RWPE2 (cell line): Measurements from ENCODE around the gene SLF1.
A peak's percentile ranks its signal among the peaks of the same experiment; 100 is the strongest.

Source experiments
- ATAC-seq: fragments of 200-7000 bp; cut with Tn5 transposase; 3 replicates; pipeline ENCODE4 v1.9.1; 2021; ENCODE audit warnings: low read depth
- DNase-seq: peaks from one replicate; pipeline ENCODE4 v3.0.0-alpha.2; 2020; ENCODE audit warnings: low spot score
- H3K27ac ChIP-seq: fragments of 450-650 bp; 2 replicates; pipeline ENCODE4 v1.5.1; 2017; ENCODE audit warnings: mild to moderate bottlenecking; ENCODE audit not compliant: poor library complexity, severe bottlenecking
- H3K27me3 ChIP-seq: fragments of 250-450 bp; sonication (Bioruptor Pico); 2 replicates; pipeline ENCODE4 v1.5.1; 2021; ENCODE audit warnings: mild to moderate bottlenecking, moderate library complexity; ENCODE audit not compliant: insufficient read depth, poor library complexity, severe bottlenecking
- H3K36me3 ChIP-seq: fragments of 250-450 bp; sonication (Bioruptor Pico); 2 replicates; pipeline ENCODE4 v1.5.1; 2020; ENCODE audit warnings: low read depth, mild to moderate bottlenecking, moderate library complexity
- H3K4me1 ChIP-seq: fragments of 250-450 bp; sonication (Bioruptor Pico); 2 replicates; pipeline ENCODE4 v1.5.1; 2021; ENCODE audit warnings: mild to moderate bottlenecking, moderate library complexity; ENCODE audit not compliant: insufficient read depth, poor library complexity, severe bottlenecking
- H3K4me3 ChIP-seq: fragments of 250-450 bp; sonication (Bioruptor Pico); 2 replicates; pipeline ENCODE4 v1.5.1; 2021; ENCODE audit warnings: mild to moderate bottlenecking, moderate library complexity; ENCODE audit not compliant: severe bottlenecking
- H3K9me3 ChIP-seq: fragments of 250-450 bp; sonication (Bioruptor Pico); 2 replicates; pipeline ENCODE4 v1.5.1; 2021; ENCODE audit warnings: mild to moderate bottlenecking, moderate library complexity; ENCODE audit not compliant: severe bottlenecking
- CTCF ChIP-seq: fragments of 450-650 bp; IDR thresholded peaks from one replicate; pipeline ENCODE4 v1.5.1; 2017; ENCODE audit warnings: mild to moderate bottlenecking, moderate library complexity; ENCODE audit not compliant: poor library complexity, severe bottlenecking

Gene SLF1

GRCh38 chr5:94709277-94709676, 90.8 kb downstream of the SLF1 start:
- H3K4me3 ChIP-seq = no peak overlapping the region
- H3K27me3 ChIP-seq = no peaks in the 10 kb centered on the region
- no peak for TF ChIP-seq CTCF
- no peaks in the 10 kb centered on the region for H3K4me1 ChIP-seq
- 0 out of 3 replicates have a peak, but pooled peaks have one; percentile 40 for ATAC-seq
- no peaks in the 10 kb centered on the region for H3K9me3 ChIP-seq
- peaks cover 28% of the 10 kb centered on the region for H3K36me3 ChIP-seq
- no peak overlapping the region for H3K27ac ChIP-seq
- DNase-seq = no peak

GRCh38 chr5:94711785-94712184, 93.3 kb downstream of the SLF1 start:
- Histone ChIP-seq H3K36me3 (peaks cover 29% of the 10 kb centered on the region), H3K27ac (no peak overlapping the region), H3K4me3 (no peak overlapping the region), H3K9me3 (no peaks in the 10 kb centered on the region), H3K4me1 (no peaks in the 10 kb centered on the region), H3K27me3 (no peaks in the 10 kb centered on the region)
- DNase-seq (no peak), ATAC-seq (no peak)
- TF ChIP-seq CTCF = no peak

- H3K4me1 ChIP-seq = no peaks in the 10 kb centered on the region
- no peak for TF ChIP-seq CTCF
- no peak for DNase-seq
- ATAC-seq = no peak; the same call in 2 of the 3 replicates
- no peaks in the 10 kb centered on the region for H3K27me3 ChIP-seq
- H3K9me3 ChIP-seq = no peaks in the 10 kb centered on the region
- peaks cover 12% of the 10 kb centered on the region; the same call in 1 of the 2 replicates for H3K36me3 ChIP-seq
- H3K27ac ChIP-seq = no peak overlapping the region
- H3K4me3 ChIP-seq = no peak overlapping the region
These were observed 97.3 kb downstream of the SLF1 start for GRCh38 chr5:94715768-94716167.

GRCh38 chr5:94725142-94725541, 106.7 kb downstream of the SLF1 start:
- ATAC-seq = no peak
- no peaks in the 10 kb centered on the region for H3K36me3 ChIP-seq

More at GRCh38 chr5:94725142-94725541, 106.7 kb downstream of the SLF1 start:
- no peaks in the 10 kb centered on the region for H3K9me3 ChIP-seq
- no peak overlapping the region for H3K4me3 ChIP-seq
- no peaks in the 10 kb centered on the region for H3K27me3 ChIP-seq
- H3K27ac ChIP-seq = no peak overlapping the region
- H3K4me1 ChIP-seq = no peaks in the 10 kb centered on the region
- no peak for DNase-seq
- TF ChIP-seq CTCF = no peak
